PFSK-1 (cell line): ENCODE measurements around the gene PGGHG.

Experiments used
- FOXP2 ChIP-seq: optimal IDR thresholded peaks from 2 replicates; pipeline ENCODE3; 2011; ENCODE audit warnings: borderline replicate concordance, control low read depth, inconsistent platforms; ENCODE audit not compliant: insufficient read depth; ENCODE audit errors: extremely low read length, extremely low read depth
- POLR2AphosphoS5 ChIP-seq: IDR thresholded peaks from 2 replicates; pipeline ENCODE4 v1.6.1; 2012; ENCODE audit warnings: low read depth, mild to moderate bottlenecking, control low read depth, low read length, moderate library complexity
- REST ChIP-seq, 2 experiments: IDR thresholded peaks; 2 replicates each; pipeline versions ENCODE4 v1.6.1 to v1.8.0; 2011 to 2012; ENCODE audit warnings: low read depth in 2 of 2, low read length in 2 of 2, control low read depth in 1 of 2, inconsistent platforms in 1 of 2, mild to moderate bottlenecking in 1 of 2, moderate library complexity in 1 of 2; ENCODE audit not compliant: insufficient read depth in 1 of 2
- SIN3A ChIP-seq: IDR thresholded peaks from 2 replicates; pipeline ENCODE4 v1.6.1; 2012; ENCODE audit warnings: mild to moderate bottlenecking, low read length, moderate library complexity, borderline replicate concordance; ENCODE audit not compliant: insufficient read depth
- TAF1 ChIP-seq: IDR thresholded peaks from 2 replicates; pipeline ENCODE4 v1.6.1; 2012; ENCODE audit warnings: low read length, control low read depth, borderline replicate concordance; ENCODE audit not compliant: insufficient read depth

The PGGHG gene

GRCh38 chr11:250274-250673, 38.7 kb upstream of the PGGHG start:
- no peak for TF ChIP-seq REST (IDR thresholded peaks at IDR 0.05; ENCODE audit: insufficient read depth in 1 of 2, low read depth in 2 of 2, low read length in 2 of 2)
- no peak for TF ChIP-seq SIN3A
- TF ChIP-seq FOXP2, result no peak
- TF ChIP-seq POLR2AphosphoS5, result no peak
- TF ChIP-seq TAF1, result no peak

- TF ChIP-seq TAF1, result no peak
- TF ChIP-seq FOXP2, result no peak
- no peak for TF ChIP-seq SIN3A
- no peak for TF ChIP-seq POLR2AphosphoS5
- TF ChIP-seq REST (IDR thresholded peaks at IDR 0.05; ENCODE audit: insufficient read depth in 1 of 2, low read depth in 2 of 2, low read length in 2 of 2), result no peak
These were observed 38.1 kb upstream of the PGGHG start for GRCh38 chr11:250740-251299.

DNA sequence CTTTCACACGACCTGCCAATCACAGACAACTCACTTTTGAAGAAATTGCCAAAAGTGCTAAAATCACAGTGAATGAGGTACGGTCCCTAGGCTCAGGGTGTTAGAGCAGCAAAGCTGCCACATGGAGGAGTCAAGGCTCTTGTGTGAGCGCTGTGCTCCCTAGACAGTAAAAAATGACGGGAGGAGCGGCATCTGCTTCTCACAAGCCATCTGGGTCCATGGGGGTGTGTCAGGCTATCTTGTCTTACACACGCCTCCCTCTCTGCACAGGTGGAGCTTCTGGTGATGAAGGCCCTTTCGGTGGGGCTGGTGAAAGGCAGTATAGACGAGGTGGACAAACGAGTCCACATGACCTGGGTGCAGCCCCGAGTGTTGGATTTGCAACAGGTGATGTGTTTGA, 37.4 kb upstream of the PGGHG start:
- TF ChIP-seq POLR2AphosphoS5, result no peak
- TF ChIP-seq FOXP2, result no peak
- TF ChIP-seq TAF1, result no peak
- no peak for TF ChIP-seq REST (IDR thresholded peaks at IDR 0.05; ENCODE audit: insufficient read depth in 1 of 2, low read depth in 2 of 2, low read length in 2 of 2)
- TF ChIP-seq SIN3A, result no peak

DNA sequence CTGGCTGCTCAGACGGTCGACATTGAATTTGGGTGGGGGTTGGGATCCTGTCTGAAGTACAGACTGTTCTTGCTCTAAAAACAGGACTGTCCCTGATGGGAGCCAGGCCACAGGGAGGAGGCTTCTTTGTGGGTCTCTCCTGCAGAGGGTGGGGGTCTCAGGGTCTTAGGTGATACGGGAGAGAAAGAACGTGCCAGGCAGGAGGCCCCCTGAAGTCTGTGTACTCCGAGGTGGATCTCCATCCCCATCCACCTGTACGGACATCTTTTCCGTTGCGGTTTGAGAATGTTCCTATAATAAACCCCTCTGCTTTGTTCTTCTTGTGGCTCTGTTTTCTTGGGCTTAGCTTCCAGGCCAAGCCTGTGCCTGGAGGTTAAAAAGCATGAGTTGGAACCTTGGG, 36.3 kb upstream of the PGGHG start:
- TF ChIP-seq TAF1 (no peak), FOXP2 (no peak), SIN3A (no peak), POLR2AphosphoS5 (no peak; the same call in 1 of the 2 replicates), REST (IDR thresholded peaks at IDR 0.05; ENCODE audit: insufficient read depth in 1 of 2, low read depth in 2 of 2, low read length in 2 of 2) (no peak)

DNA sequence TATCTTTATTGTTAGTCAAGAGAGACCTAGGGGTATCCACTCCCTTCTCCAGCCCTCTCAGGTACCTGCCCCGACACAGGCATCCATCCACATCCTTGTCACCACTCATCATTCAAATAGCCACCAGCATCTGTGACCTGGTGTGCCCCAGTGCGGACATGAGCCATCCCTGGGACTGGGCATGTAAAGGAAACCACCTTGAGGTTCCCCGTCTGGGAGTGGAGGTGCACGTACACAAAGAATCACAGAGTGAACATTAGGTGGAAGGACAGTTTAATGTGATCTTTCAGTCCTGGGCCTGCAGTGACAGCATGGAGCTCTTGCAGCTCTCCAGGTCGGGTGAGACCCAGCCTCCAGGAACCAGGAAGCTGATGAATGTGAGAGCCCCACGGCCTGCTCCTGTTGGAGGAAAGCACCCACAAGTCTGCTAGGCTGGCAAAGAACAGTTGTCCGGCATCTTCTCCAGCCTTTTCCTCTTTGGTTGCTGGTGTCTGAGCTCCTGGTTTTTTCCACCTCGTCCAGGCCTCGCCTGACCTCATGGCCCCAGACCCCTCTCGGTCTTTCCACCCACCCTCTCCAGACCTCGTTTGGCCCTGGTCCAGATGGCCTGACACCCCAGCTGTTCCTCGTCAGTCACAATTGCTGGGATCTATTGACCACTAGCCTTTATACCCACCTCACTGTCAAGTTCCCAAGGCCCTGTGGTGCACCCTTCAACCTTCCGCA, 35.6 kb upstream of the PGGHG start:
- TF ChIP-seq SIN3A (no peak), TAF1 (no peak), POLR2AphosphoS5 (peak; percentile 59; the same call in 1 of the 2 replicates), REST (IDR thresholded peaks at IDR 0.05; ENCODE audit: insufficient read depth in 1 of 2, low read depth in 2 of 2, low read length in 2 of 2) (no peak), FOXP2 (no peak)
